ENCODE measurements around the gene FMR1NB. TPM values are rescaled to one million over a fixed set of nuclear protein-coding genes. Genes with fewer than 3 reads are reported as not detected.

The FMR1NB gene
- total and polyA plus RNA-seq, 2 of the 8 experiments (the other 6 are each of a cell fraction or from before 2014, with no cell fraction given) = not detected

DNA sequence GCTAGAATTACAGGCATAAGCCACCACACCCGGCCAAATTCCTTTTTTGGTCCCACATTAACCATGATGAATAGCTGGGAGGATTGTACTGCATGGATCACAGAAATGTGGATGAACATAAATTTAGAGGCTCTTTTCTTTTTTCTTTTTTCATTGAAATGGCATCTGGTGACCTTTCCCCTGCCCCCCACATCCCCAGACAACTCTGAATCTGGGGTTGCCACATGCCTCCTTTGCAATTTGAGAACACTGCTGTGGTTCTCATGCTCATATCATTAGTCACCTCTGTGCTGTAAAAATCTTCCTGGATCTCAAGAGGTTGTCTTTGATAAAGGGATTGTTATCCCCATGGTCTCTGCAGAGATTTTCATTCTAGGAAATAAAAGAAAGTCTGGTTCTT lies 22.8 kb upstream of the FMR1NB start:
- H3K36me3 ChIP-seq (ENCODE audit: control insufficient read depth in 2 of 4, insufficient read depth in 4 of 4, low read length in 3 of 4) = no peaks in the 10 kb centered on the region
- TF ChIP-seq RNF2 (IDR thresholded peaks at IDR 0.05; ENCODE audit: borderline replicate concordance, low read depth, low read length, missing control alignments, poor library complexity, severe bottlenecking) (no peak), RFX5 (IDR thresholded peaks at IDR 0.05; ENCODE audit: borderline replicate concordance, low read depth, low read length) (no peak), CBX8 (IDR thresholded peaks at IDR 0.05; ENCODE audit: borderline replicate concordance, low read depth, low read length) (no peak), SAP30 (IDR thresholded peaks at IDR 0.05; ENCODE audit: insufficient read depth, insufficient replicate concordance, low read length) (no peak), CREB1 (IDR thresholded peaks at IDR 0.05) (no peak), RAD21 (IDR thresholded peaks at IDR 0.05 in 1 of 2, conservative IDR thresholded peaks at IDR 0.05 in 1 of 2; ENCODE audit: low read depth in 2 of 2, low read length in 2 of 2) (no peak), TBP (IDR thresholded peaks at IDR 0.05; ENCODE audit: low read depth, low read length) (no peak), POLR2A (IDR thresholded peaks at IDR 0.05; ENCODE audit: control extremely low read depth in 1 of 2, low read depth in 2 of 2, low read length in 2 of 2) (no peak), CTBP2 (IDR thresholded peaks at IDR 0.05; ENCODE audit: borderline replicate concordance, insufficient read depth, insufficient read length, low read length) (no peak), BACH1 (IDR thresholded peaks at IDR 0.05; ENCODE audit: low read length) (no peak), MAFK (IDR thresholded peaks at IDR 0.05; ENCODE audit: low read depth, low read length) (no peak), SRF (IDR thresholded peaks at IDR 0.05; ENCODE audit: low read depth, low read length) (no peak), SP2 (IDR thresholded peaks at IDR 0.05; ENCODE audit: low read length) (no peak)
- TF ChIP-seq, protein P1, sequence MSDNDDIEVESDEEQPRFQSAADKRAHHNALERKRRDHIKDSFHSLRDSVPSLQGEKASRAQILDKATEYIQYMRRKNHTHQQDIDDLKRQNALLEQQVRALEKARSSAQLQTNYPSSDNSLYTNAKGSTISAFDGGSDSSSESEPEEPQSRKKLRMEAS (IDR thresholded peaks at IDR 0.05) = no peak

More for the DNA sequence above, 22.8 kb upstream of the FMR1NB start:
- no peak overlapping the region for H3K18ac ChIP-seq (ENCODE audit: extremely low read depth, low read length)
- H2BK12ac ChIP-seq (ENCODE audit: low read depth, low read length) = no peak overlapping the region
- WGBS, 2 experiments (ENCODE audit: extremely low coverage in 1 of 2, insufficient coverage in 1 of 2, insufficient read length in 1 of 2, insufficient replicate concordance in 2 of 2, low coverage in 1 of 2, low lambda C conversion rate in 2 of 2, missing lambda C conversion rate in 1 of 2) = 88% methylated on average over 1 of the region's 1 CpG; no CpG with 5 or more reads in 1 of the 2 experiments
- no peaks in the 10 kb centered on the region for H3K79me2 ChIP-seq (ENCODE audit: control insufficient read depth in 1 of 2, insufficient read depth in 2 of 2, low read length in 2 of 2)
- H3K56ac ChIP-seq (replicated peaks; ENCODE audit: insufficient read length, low read depth, low read length) = no peak overlapping the region
- H3K14ac ChIP-seq (ENCODE audit: insufficient read length) = no peak overlapping the region
- H2BK15ac ChIP-seq (ENCODE audit: low read length) = no peak overlapping the region
- CTCF ChIA-PET (ENCODE audit: partially characterized antibody) = interaction anchor here (1.0 kb wide), 1 partner anchor 9 kb away, joined by 3 read pairs; no protein-coding TSS in a partner anchor
- H3K23ac ChIP-seq (ENCODE audit: insufficient read length) = no peak overlapping the region
- H3K9me3 ChIP-seq (ENCODE audit: insufficient read depth in 2 of 2, low read depth in 1 of 2, low read length in 1 of 2) = no peaks in the 10 kb centered on the region
- no peak overlapping the region for H4K91ac ChIP-seq (replicated peaks; ENCODE audit: insufficient read length, low read length)
- H3K4me3 ChIP-seq (ENCODE audit: extremely low read depth in 1 of 4, insufficient read depth in 2 of 4, low read depth in 3 of 4, low read length in 4 of 4) = no peak overlapping the region
- no peaks in the 10 kb centered on the region for H3K27me3 ChIP-seq (replicated peaks in 1 of 4; ENCODE audit: control insufficient read depth in 3 of 4, extremely low read depth in 1 of 4, insufficient read depth in 3 of 4, low read length in 3 of 4)
- DNase-seq (ENCODE audit: low read depth in 1 of 2, low spot score in 2 of 2) = no peak
- no peak overlapping the region for H4K8ac ChIP-seq (ENCODE audit: extremely low read depth, insufficient read depth, low read length)
- H3K4me2 ChIP-seq (ENCODE audit: insufficient read depth in 1 of 2, low read depth in 2 of 2, low read length in 2 of 2) = no peak overlapping the region
- H2AK5ac ChIP-seq (ENCODE audit: low read depth, low read length) = no peak overlapping the region
- no peaks in the 10 kb centered on the region for H3K79me1 ChIP-seq (ENCODE audit: low read depth, low read length)
- no peak overlapping the region for H2BK20ac ChIP-seq (ENCODE audit: low read length)
- H3K4me1 ChIP-seq (replicated peaks in 1 of 4; ENCODE audit: control insufficient read depth in 3 of 4, insufficient read depth in 4 of 4, low read length in 3 of 4) = no peaks in the 10 kb centered on the region
- no peak overlapping the region for H3K9ac ChIP-seq (replicated peaks in 1 of 4; ENCODE audit: extremely low read depth in 1 of 4, low read depth in 3 of 4, low read length in 3 of 4)
- H4K20me1 ChIP-seq (replicated peaks in 1 of 2; ENCODE audit: control insufficient read depth in 1 of 2, insufficient read depth in 2 of 2, low read length in 2 of 2) = no peaks in the 10 kb centered on the region
- H3K23me2 ChIP-seq (ENCODE audit: low read depth, low read length) = no peaks in the 10 kb centered on the region
- H3K27ac ChIP-seq (ENCODE audit: low read depth, low read length) = no peak overlapping the region
- no peak overlapping the region for H2BK5ac ChIP-seq (ENCODE audit: low read depth, low read length)
- H3K4ac ChIP-seq (replicated peaks; ENCODE audit: insufficient read length, low read depth, low read length) = no peak overlapping the region
- no peak overlapping the region for H2AFZ ChIP-seq (ENCODE audit: low read length)
- no peak overlapping the region for H4K5ac ChIP-seq (ENCODE audit: insufficient read length, low read depth, low read length)
- FAIRE-seq = no peak
- H2BK120ac ChIP-seq (replicated peaks; ENCODE audit: low read depth, low read length) = no peak overlapping the region
- POLR2A ChIA-PET (ENCODE audit: partially characterized antibody) = no interaction called here
